Large intestine (tissue), 12 donors: ENCODE results near the gene POLR2B. TPM values are rescaled to one million over a fixed set of nuclear protein-coding genes. Genes with fewer than 3 reads are reported as not detected.
A peak's percentile ranks its signal among the peaks of the same experiment; 100 is the strongest.
"Not testable (repeated sequence)": the region's sequence is repeated elsewhere in the genome, so short reads cannot be mapped to it uniquely, and the experiment has no call there.

ENCODE experiments used
- DNase-seq, 2 donors: peaks; one replicate each; pipeline versions ENCODE4 v3.0.0 to v3.0.0-alpha.2; 2013
- H3K27ac ChIP-seq: one replicate; pipeline ENCODE4 v1.5.1; 2013; ENCODE audit warnings: low read length
- H3K27me3 ChIP-seq: 2 replicates; pipeline ENCODE4 v1.6.1; 2013; ENCODE audit warnings: low read length; ENCODE audit not compliant: control insufficient read depth, insufficient read depth
- H3K36me3 ChIP-seq: 2 replicates; pipeline ENCODE4 v1.6.1; 2013; ENCODE audit warnings: low read length; ENCODE audit not compliant: control insufficient read depth, insufficient read depth
- H3K4me1 ChIP-seq: one replicate; pipeline ENCODE4 v1.6.1; 2013; ENCODE audit warnings: low read length; ENCODE audit not compliant: control insufficient read depth, insufficient read depth
- H3K4me3 ChIP-seq: one replicate; pipeline ENCODE4 v1.5.1; 2013; ENCODE audit warnings: low read length
- H3K9me3 ChIP-seq: one replicate; pipeline ENCODE4 v1.6.1; 2013; ENCODE audit warnings: mild to moderate bottlenecking, low read depth, low read length, moderate library complexity; ENCODE audit not compliant: control insufficient read depth
- WGBS: methylation state at CpG from one replicate; pipeline ENCODE4 v1.1.5; 2013; ENCODE audit warnings: low lambda C conversion rate; ENCODE audit not compliant: insufficient coverage; 5-methylcytosine and 5-hydroxymethylcytosine counted together
- long read RNA-seq, 11 donors: transcript quantifications; one replicate each; lab custom pipeline, GENCODE V29; 2026
- polyA plus RNA-seq: library from polyadenylated mRNA; unstranded; fragments of 120-200 nt; gene quantifications from one replicate; pipeline ENCODE4 v1.2.1, GENCODE V29; 2013

Gene POLR2B
- 80.7 TPM for polyA plus RNA-seq
- long read RNA-seq, donor 1, partial matches to known transcripts = 150 of 292 reads
- long read RNA-seq, donor 1, other reads (novel, unspliced or antisense) = 138 of 292 reads
- long read RNA-seq, donor 2, transcript POLR2B-201 (25 exons, 3,748 nt) = major isoform, 9 of 26 reads
- long read RNA-seq, donor 2, partial matches to known transcripts = 17 of 26 reads
- long read RNA-seq, donor 2, other reads (novel, unspliced or antisense) = 0 of 26 reads
- long read RNA-seq, donor 3, transcript POLR2B-201 (25 exons, 3,748 nt) = major isoform, 9 of 1,011 reads
- long read RNA-seq, donor 3, partial matches to known transcripts = 496 of 1,011 reads
- long read RNA-seq, donor 3, other reads (novel, unspliced or antisense) = 504 of 1,011 reads
- long read RNA-seq, donor 4 = 0 reads
- long read RNA-seq, donor 5, transcript POLR2B-201 (25 exons, 3,748 nt) = major isoform, 8 of 8 reads
- long read RNA-seq, donor 5, partial matches to known transcripts = 0 of 8 reads
- long read RNA-seq, donor 5, other reads (novel, unspliced or antisense) = 0 of 8 reads
- long read RNA-seq, donor 6, transcript POLR2B-201 (25 exons, 3,748 nt) = major isoform, 10 of 17 reads
- long read RNA-seq, donor 6, partial matches to known transcripts = 5 of 17 reads
- long read RNA-seq, donor 6, other reads (novel, unspliced or antisense) = 0 of 17 reads
- long read RNA-seq, donor 7, partial matches to known transcripts = 0 of 2 reads
- long read RNA-seq, donor 7, other reads (novel, unspliced or antisense) = 0 of 2 reads
- long read RNA-seq, donor 8, transcript POLR2B-201 (25 exons, 3,748 nt) = major isoform, 6 of 12 reads
- long read RNA-seq, donor 8, partial matches to known transcripts = 5 of 12 reads
- long read RNA-seq, donor 8, other reads (novel, unspliced or antisense) = 0 of 12 reads
- long read RNA-seq, donor 9, transcript POLR2B-201 (25 exons, 3,748 nt) = major isoform, 6 of 19 reads
- long read RNA-seq, donor 9, partial matches to known transcripts = 12 of 19 reads
- long read RNA-seq, donor 9, other reads (novel, unspliced or antisense) = 0 of 19 reads
- long read RNA-seq, donor 10, transcript POLR2B-201 (25 exons, 3,748 nt) = major isoform, 7 of 17 reads
- long read RNA-seq, donor 10, partial matches to known transcripts = 10 of 17 reads
- long read RNA-seq, donor 10, other reads (novel, unspliced or antisense) = 0 of 17 reads
- long read RNA-seq, donor 11, partial matches to known transcripts = 496 of 505 reads
- long read RNA-seq, donor 11, other reads (novel, unspliced or antisense) = 6 of 505 reads

DNA sequence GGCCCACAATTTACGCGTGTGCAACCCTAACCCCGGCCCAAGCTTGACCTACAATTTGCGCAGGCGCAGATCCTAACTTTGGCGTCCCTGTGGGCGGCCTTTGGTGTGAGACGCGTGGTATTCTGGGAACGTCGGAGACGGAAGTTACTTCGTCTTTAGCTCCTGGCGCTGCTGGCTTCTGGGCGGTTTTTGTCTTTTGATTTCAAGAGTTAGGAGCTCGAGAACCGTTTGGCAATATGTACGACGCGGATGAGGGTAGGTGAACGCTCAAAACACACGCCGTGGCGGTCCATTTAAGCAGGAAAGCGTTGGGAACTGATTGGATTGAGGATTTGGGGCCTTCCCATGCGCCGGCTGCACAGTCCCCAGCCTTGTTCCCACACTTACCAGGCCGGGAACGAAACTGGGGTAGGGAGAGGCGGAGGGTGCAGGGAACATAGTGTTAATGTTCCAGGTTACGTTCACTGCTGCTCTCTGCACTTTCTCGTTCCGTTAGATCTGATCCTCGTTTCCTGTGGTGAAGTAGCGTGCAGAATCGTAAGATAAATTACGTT lies at the start of gene POLR2B:
TSS of gene POLR2B (plus strand) at position 147 of the 554 bp plus-strand sequence. CDS start at position 237, 90 bp downstream.
- no CpG with 5 or more reads among the region's 37 CpGs for WGBS
- Histone ChIP-seq H3K27ac (peak within 1 kb of the TSS; percentile 83), H3K4me3 (peak within 1 kb of the TSS; percentile 92), H3K4me1 (peaks cover 6% of the 10 kb centered on the region), H3K9me3 (no peaks in the 10 kb centered on the region), H3K27me3 (no peaks in the 10 kb centered on the region), H3K36me3 (peaks cover 4% of the 10 kb centered on the region)
- DNase-seq = peak; percentile 91 to 93

DNA sequence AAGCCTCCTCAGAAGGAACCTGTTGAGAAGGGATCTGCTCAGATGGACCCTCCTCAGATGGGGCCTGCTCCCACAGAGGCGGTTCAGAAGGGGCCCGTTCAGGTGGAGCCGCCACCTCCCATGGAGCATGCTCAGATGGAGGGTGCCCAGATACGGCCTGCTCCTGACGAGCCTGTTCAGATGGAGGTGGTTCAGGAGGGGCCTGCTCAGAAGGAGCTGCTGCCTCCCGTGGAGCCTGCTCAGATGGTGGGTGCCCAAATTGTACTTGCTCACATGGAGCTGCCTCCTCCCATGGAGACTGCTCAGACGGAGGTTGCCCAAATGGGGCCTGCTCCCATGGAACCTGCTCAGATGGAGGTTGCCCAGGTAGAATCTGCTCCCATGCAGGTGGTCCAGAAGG lies 48.1 kb upstream of the POLR2B start:
- DNase-seq = no peak
- Histone ChIP-seq H3K27ac (no peak overlapping the region), H3K36me3 (peaks cover 37% of the 10 kb centered on the region), H3K4me1 (no peaks in the 10 kb centered on the region), H3K27me3 (no peaks in the 10 kb centered on the region), H3K9me3 (no peaks in the 10 kb centered on the region), H3K4me3 (no peak overlapping the region)
- no CpG with 5 or more reads among the region's 7 CpGs for whole genome bisulfite sequencing

DNA sequence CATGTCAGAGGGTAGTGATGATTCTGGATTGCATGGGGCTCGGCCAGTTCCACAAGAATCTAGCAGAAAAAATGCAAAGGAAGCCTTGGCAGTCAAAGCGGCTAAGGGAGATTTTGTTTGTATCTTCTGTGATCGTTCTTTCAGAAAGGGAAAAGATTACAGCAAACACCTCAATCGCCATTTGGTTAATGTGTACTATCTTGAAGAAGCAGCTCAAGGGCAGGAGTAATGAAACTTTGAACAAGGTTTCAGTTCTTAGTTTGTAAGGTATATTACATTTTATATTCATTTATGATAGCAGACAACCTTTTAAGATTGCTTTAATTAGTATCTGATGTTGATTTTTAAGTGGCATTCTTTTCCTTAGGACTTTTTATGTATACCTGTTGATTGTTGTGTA lies 46.8 kb upstream of the POLR2B start:
- Histone ChIP-seq H3K36me3 (peaks cover 40% of the 10 kb centered on the region), H3K27ac (no peak overlapping the region), H3K9me3 (no peaks in the 10 kb centered on the region), H3K4me3 (no peak overlapping the region), H3K4me1 (no peaks in the 10 kb centered on the region), H3K27me3 (no peaks in the 10 kb centered on the region)
- no peak for DNase-seq
- WGBS = 40% methylated on average over 1 of the region's 4 CpGs

DNA sequence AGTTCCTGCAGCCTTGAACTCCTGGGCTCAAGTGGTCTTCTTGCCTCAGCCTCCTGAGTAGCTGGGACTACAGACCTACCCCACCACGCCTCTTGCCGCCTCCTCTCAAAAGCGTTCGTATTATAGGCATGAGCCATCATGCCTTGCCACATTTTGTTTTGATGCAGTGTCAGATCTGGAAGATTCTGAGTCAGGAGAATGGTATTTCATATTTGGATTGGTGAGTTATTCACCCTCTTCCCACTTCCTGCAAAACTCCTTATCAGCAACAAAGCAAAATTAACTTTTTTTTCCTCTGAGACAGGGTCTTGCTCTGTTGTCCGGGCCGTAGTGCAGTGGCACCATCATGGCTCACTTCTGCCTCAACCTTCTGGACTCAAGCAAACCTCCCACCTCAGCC lies 41.4 kb upstream of the POLR2B start:
- DNase-seq = no peak
- Histone ChIP-seq H3K9me3 (no peaks in the 10 kb centered on the region), H3K36me3 (peaks cover 17% of the 10 kb centered on the region), H3K4me1 (no peaks in the 10 kb centered on the region), H3K27me3 (no peaks in the 10 kb centered on the region), H3K27ac (no peak overlapping the region), H3K4me3 (no peak overlapping the region)
- whole genome bisulfite sequencing = no CpG with 5 or more reads among the region's 6 CpGs

DNA sequence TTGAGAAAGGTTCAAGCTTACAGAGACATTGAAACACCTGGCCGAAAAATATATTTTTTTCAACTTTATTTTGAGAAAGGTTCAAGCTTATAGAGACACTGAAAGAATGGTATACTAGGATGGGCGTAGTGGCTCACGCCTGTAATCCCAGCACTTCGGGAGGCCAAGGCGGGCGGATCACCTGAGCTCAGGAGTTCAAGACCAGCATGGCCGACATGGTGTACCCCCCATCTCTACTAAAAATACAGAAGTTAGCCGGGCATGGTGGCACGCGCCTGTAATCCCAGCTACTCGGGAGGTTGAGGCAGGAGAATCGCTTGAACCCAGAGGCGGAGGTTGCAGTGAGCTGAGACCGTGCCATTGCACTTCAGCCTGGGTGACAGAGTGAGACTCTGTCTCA lies 38.9 kb upstream of the POLR2B start:
- not testable (repeated sequence) for H3K27ac ChIP-seq, DNase-seq, H3K27me3 ChIP-seq, H3K9me3 ChIP-seq, H3K4me1 ChIP-seq, H3K4me3 ChIP-seq
- WGBS = no CpG with 5 or more reads among the region's 14 CpGs
- peaks cover 15% of the 10 kb centered on the region for H3K36me3 ChIP-seq

DNA sequence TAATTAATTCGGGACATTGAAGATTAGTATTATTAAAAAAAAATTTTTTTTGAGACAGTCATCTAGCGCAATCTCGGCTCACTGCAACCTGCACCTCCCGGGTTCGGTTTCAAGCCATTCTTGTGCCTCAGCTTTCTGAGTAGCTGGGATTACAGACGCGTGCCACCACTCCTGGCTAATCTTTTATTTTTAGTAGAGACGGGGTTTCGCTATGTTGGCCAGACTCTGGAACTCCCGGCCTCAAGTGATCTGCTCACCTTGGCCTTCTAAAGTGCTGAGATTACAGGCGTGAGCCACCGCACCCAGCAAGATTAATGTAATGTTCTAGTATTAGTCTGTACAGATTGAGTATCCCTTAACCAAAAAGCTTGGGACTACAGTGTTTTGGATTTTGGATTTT lies 38.3 kb upstream of the POLR2B start:
- Histone ChIP-seq H3K9me3 (no peaks in the 10 kb centered on the region), H3K36me3 (peaks cover 15% of the 10 kb centered on the region), H3K4me1 (no peaks in the 10 kb centered on the region), H3K27ac (no peak overlapping the region), H3K27me3 (no peaks in the 10 kb centered on the region), H3K4me3 (no peak overlapping the region)
- 100% methylated on average over 1 of the region's 12 CpGs for WGBS
- DNase-seq = no peak

DNA sequence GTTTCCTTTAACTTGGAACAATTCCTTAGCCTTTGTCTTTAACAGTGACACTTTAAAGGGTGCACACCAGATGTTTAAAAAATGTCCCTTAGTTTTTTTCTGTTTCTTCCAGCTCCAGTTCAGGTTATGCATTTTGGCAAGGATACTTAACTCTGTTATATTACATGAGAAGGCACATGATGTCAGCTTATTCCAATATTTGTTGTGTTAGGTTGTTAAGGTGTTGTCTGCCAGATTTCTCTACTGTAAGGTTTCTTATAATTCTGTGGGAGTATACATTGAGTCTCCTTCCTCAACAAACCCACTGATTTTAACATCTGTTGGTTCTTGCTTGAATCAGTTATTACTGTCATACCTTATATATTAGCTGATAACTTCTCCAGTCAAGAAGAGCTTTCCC lies 37.7 kb upstream of the POLR2B start:
- H3K27ac ChIP-seq = no peak overlapping the region
- DNase-seq = no peak
- H3K36me3 ChIP-seq = peaks cover 15% of the 10 kb centered on the region
- H3K9me3 ChIP-seq = no peaks in the 10 kb centered on the region
- H3K27me3 ChIP-seq = no peaks in the 10 kb centered on the region
- H3K4me3 ChIP-seq = no peak overlapping the region
- no peaks in the 10 kb centered on the region for H3K4me1 ChIP-seq

DNA sequence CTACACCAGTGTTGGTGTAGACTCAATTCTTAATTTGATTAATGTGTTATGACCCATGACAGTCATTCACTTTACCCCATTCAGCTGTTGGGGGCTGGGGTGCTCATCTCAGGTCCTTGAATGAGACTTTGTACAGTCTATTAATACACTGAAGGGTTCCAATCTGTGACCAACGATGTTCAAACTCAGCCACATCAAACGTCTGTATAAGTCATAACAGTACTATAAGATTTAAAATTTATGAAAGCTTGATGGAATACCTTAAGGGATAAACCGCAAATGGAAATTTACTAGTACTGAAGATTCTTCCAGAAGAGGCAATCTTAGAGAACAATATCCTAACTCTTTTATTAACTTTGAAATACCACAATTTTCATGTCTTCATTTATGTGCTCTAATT lies 37.3 kb upstream of the POLR2B start:
- no peak overlapping the region for H3K4me3 ChIP-seq
- no peaks in the 10 kb centered on the region for H3K27me3 ChIP-seq
- WGBS = no CpG with 5 or more reads among the region's 3 CpGs
- H3K4me1 ChIP-seq = no peaks in the 10 kb centered on the region
- H3K36me3 ChIP-seq = peaks cover 14% of the 10 kb centered on the region
- no peak for DNase-seq
- no peak overlapping the region for H3K27ac ChIP-seq
- H3K9me3 ChIP-seq = no peaks in the 10 kb centered on the region

DNA sequence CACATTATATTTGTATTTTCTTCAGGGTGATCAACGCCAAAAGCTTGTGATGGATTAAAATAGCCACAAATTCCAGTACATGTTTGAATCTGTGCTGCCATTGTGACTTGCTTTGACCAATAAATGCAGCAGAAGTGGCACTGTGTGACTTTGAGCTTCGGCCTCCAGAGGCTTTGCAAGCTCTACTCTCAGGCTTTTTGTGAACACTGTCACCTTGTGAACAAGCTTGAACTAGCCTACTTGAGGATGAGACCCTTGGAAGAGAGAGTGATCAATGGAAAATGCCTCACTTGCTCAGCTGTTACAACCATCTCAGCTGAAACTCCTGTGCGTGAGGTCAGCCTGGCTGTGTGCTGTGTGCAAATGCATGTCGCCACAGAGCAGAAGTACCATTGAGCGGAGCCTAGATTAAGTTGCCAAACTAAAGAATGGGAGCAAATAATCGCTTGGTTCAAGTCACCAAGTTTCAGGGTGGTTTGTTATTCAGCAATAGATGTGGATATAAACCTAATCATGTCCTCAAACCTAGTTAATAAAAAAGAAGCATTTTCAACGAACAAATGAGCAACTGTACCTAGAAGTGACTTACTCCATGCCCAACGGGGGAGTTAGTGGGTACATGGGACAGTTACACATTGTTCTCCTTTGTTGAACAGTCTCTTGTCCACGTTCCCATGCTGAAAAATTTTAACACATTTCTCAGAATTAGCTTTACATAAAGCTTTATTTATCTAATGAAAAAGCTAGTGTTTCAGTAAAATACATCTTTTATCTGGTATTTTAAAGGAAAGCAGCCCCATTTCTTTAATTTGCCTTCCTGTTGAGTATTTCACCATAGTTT lies 24.8 kb upstream of the POLR2B start:
- H3K9me3 ChIP-seq = no peaks in the 10 kb centered on the region
- no peaks in the 10 kb centered on the region for H3K36me3 ChIP-seq

More for the DNA sequence above, 24.8 kb upstream of the POLR2B start:
- H3K4me1 ChIP-seq = peaks cover 4% of the 10 kb centered on the region
- H3K4me3 ChIP-seq = no peak overlapping the region
- DNase-seq = no peak
- WGBS = 93% methylated on average over 3 of the region's 9 CpGs
- H3K27me3 ChIP-seq = no peaks in the 10 kb centered on the region
- no peak overlapping the region for H3K27ac ChIP-seq
